NCI-H2107 (cell line): ENCODE data around the gene BTBD9.

Experiments used
- DNase-seq: peaks from one replicate; lab custom pipeline; 2025; lab: John Stamatoyannopoulos, UW

BTBD9 gene

GRCh38 chr6:38287487-38287886 is 352.2 kb downstream of the BTBD9 start:
- DNase-seq = no peak

DNA sequence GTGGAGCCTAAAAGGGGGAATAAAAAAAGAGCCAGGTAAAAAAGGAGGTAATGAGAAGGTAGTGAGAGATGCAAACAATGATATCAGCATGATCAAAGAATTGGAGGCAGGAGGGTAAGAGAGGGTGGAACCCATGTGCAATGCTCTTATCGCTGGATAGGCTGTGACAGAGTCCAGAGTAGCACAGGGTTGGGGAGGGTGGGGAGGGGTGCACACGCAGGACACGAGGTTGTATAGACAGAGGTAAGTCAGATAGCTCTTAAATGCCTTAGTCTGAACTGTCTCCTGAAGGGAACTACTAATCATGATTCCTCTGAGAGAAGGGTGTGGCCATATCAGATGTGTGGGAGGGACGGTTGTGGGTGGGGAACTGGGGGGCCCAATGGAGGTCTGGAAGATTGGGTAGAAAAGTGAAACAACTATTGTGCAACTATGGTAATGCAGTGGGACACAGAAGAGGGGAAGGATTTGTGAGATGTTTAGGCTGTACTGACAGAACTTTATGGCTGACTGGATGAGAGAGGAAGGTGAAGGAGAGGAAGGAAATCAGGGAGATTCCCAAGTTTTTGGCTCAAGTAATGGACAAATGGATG is 354.8 kb downstream of the BTBD9 start:
- DNase-seq = no peak

DNA sequence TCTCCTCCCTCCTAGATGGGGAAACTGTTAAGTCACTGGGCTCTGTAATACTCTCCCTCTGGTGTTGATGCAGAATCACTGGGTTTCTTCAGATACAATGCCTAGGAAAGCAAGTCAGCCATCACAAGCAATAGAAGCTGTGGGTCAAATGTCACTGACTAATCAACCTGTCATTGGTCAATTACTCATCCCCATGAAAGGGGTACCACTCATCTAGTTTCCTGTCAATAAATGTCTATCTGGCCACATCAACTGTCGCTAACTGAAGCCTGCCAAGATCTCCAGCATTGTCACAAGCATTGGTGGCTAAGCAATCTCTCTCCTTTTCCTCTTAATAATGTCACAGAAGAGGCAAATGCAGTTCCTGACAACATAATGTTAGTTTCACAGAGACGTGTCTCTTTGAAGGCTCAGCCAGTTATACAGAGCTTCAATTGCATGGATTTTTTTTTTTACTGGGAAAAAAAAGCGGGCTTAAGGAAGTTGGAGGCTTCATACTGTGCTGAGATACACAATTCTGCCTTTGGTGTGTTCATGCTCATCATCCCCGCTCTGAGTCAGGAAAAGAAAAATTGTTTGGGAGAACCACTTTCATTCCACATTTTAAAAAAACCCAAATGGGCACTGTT is 355.9 kb downstream of the BTBD9 start:
- DNase-seq = no peak

DNA sequence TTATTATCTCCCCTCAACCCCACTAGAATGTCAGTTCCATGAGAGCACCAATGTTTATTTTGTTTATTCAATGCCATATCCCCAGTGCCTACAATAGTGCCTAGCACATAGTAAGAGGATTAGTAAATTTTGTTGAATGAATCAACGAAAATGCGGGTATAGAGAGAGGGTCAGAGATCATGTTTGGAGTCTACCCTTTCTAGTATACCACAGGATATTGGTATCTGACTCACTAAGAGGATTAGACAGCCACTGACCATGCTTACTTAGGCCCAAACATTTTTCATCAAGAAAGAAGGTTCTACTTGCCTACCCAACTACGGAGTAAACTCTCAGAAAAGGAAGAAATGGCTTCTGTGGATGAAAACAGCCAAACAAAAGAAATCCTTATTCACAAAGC is 356.8 kb downstream of the BTBD9 start:
- no peak for DNase-seq

GRCh38 chr6:38281126-38281525 is 358.6 kb downstream of the BTBD9 start:
- no peak for DNase-seq

- no peak for DNase-seq
Measured at GRCh38 chr6:38279963-38280588, 359.7 kb downstream of the BTBD9 start.

DNA sequence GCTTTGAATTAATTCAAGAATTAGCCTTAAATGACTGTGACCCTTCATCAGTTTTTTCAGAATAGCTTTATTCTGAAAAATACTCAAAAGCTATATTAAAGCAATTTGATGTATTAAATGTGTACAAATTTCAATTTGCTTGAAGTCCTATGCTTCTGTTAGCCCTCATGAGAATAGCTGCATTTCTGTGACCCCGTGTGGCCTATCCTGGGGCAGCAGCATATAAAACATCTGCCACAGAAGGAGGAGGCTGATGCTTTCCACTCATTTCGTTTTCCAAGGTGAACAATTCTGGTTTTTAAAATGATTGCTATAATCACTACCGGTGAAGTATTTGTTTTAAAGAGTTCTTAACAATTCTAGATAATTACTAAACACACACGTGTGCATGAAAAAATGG is 360.3 kb downstream of the BTBD9 start:
- no peak for DNase-seq

GRCh38 chr6:38273325-38273724 is 366.4 kb downstream of the BTBD9 start:
- no peak for DNase-seq

- DNase-seq = no peak
Measured at GRCh38 chr6:38272222-38272621, 367.5 kb downstream of the BTBD9 start.

- no peak for DNase-seq
Measured at GRCh38 chr6:38271081-38271480, 368.6 kb downstream of the BTBD9 start.

GRCh38 chr6:38270367-38270766 is 369.4 kb downstream of the BTBD9 start:
- no peak for DNase-seq

DNA sequence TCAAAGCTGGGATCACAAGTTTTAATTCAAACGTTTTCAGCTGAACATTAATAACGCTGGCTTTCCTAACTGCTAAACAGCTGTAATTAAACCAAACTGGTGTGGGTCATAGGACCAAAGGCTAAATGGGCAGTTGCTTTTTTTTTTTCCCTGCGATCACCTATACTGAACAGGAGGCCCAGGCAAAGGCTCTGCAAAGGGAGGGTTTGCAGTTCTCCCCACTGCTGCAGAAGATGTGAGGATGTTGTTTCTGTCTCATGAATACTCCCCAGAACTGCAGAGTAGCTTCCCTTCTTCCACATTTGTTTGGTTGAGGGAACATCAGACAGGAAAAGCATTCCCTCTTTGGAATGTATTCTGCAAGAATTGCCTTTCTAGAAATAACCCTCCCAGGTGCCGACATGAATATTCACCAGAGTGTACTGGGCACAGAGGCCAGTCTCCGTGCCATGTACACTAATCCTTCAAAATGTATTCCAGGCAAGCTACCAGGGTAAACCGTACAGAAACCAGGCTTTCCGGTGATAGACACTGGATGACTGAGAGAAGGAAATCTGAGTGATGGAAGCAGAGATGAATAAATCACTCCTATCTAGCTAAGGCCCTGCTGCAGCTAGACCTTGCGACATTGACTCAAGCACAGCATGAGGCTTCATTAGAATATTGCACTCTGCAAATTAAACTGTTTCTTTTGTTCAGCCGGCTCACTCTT is 370.1 kb downstream of the BTBD9 start:
- no peak for DNase-seq

GRCh38 chr6:38268342-38268741 is 371.4 kb downstream of the BTBD9 start:
- no peak for DNase-seq

- no peak for DNase-seq
Measured at GRCh38 chr6:38266921-38267354, 372.8 kb downstream of the BTBD9 start.

DNA sequence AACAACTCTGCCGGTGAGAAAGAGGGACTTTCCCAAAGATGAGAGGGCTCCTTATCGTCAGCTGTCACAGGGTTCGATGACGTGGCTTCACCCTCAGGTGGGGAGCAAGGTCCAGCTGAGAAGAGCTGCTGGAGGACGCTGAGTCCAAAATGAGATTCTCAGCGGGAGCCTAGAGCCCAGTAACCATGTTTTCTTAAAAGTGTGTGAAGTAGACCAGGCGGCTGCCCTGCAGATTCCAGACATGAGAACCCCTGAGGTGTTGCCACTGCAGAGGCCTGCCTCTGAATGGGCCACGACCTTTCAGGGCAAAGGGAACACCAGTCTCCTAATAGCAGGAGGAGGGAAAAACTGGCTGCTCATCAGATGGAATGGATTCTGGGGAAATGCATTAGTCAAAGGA is 375.1 kb downstream of the BTBD9 start:
- DNase-seq = no peak

GRCh38 chr6:38262609-38263008 is 377.1 kb downstream of the BTBD9 start:
- no peak for DNase-seq

DNA sequence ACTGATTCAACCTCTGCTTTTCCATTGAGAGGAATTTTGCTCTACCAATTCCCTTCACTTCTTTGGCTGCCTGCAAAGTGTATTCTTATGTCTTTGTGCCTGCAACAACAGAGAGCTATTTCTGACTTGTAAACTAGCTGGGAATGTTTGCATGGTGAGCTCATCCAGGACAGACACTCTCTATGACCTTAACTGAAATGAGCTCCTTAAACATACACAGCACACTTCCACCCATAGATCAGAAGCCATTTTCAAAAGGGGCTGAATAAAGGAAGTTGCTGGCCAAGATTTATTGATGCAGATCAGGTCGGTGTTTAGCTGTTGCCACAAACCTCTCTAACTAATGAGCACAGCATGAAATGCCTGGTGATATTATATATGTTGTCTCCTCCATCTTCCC is 377.7 kb downstream of the BTBD9 start:
- DNase-seq = no peak

DNA sequence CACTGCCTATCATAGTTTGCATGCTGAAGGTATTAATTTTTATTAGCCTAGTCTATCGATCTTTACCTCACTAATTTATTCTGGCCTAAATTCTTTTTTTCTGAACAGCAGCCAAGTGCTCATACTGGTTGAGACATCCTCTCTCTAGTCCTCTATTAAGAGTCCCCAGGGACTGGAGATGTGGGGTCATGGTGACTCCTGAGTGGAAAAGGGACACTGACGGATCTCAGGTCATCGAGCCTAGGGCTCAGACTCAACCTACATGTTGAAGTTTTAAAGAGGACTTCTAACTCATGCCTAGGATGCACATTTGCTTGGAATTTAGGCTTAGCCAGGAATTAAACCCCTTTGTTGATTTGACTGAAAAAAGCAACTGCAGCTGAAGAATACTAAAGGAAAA is 378.1 kb downstream of the BTBD9 start:
- no peak for DNase-seq

GRCh38 chr6:38259736-38260135 is 380.0 kb downstream of the BTBD9 start:
- no peak for DNase-seq

DNA sequence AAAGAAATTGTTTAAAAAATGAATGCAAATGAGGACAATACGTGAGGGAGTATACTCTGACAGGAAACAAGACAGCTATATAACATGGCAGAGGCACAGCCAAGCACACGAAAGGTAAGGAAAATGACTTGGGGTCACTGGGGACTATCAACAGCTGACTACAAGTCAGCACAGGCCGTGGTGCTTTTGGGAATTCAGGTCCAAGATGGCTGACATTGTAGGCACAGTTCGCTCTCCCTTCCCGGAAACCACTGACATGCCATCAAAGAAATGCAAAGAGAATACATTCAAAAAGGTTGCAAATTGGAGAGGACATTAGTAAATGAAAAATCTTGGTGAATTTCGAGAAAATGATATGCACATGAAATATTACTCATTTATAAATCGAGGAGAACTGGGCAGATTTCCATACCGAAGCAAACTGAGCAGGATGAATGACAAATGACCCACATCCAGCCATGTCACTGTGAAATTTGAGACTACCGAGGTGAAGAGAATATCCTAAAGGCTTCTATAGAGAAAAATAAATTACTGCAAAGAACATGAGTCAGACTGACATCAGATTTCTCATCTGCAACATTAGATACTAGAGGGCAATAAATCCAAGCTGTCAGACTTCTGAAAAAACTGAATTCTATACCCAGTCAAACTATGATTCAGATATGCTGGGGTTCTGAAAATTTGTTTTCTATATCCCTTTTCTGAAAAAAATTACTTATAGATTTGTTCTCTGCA is 391.1 kb downstream of the BTBD9 start:
- no peak for DNase-seq

- no peak for DNase-seq
Measured at GRCh38 chr6:38245295-38245694, 394.4 kb downstream of the BTBD9 start.

DNA sequence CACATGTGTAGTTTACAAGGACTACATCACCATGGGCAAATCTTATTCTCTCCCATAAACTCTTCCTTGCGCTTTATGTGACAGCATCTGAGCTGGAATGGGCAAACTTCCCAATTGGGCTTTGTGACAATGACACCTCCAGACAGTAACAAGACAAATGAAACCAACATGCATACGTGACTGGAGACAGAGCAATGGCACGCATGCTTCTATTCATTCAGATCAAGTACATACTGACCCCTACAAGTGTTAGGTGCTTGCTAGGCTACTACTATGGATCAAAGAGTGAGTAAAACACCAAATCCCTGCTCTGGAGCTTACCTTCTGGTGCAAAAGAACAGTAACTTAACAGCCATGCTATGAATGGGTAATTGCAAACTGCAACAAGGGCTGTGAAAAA is 394.9 kb downstream of the BTBD9 start:
- no peak for DNase-seq
